NCI-H460 (cell line): ENCODE results near the gene TOM1L2. TPM values are rescaled to one million over a fixed set of nuclear protein-coding genes. Genes with fewer than 3 reads are reported as not detected.
"Not testable (repeated sequence)": the region's sequence is repeated elsewhere in the genome, so short reads cannot be mapped to it uniquely, and the experiment has no call there.

Experiments
- DNase-seq: peaks from one replicate; pipeline ENCODE4 v3.0.0-alpha.2; 2016; ENCODE audit warnings: low read depth; ENCODE audit errors: extremely low read depth
- total RNA-seq: library from RNA; depleted of rRNA; stranded (reverse); fragments of >200 nt; shearing (Covaris generic); gene quantifications from 2 replicates; pipeline ENCODE4 v1.2.3, GENCODE V29; 2014

The TOM1L2 gene
- total RNA-seq, 1 experiment from 2014 or later: 9.7 TPM

- not testable (repeated sequence) for DNase-seq
Observed at GRCh38 chr17:17995887-17996286, 23.7 kb upstream of the TOM1L2 start.

DNA sequence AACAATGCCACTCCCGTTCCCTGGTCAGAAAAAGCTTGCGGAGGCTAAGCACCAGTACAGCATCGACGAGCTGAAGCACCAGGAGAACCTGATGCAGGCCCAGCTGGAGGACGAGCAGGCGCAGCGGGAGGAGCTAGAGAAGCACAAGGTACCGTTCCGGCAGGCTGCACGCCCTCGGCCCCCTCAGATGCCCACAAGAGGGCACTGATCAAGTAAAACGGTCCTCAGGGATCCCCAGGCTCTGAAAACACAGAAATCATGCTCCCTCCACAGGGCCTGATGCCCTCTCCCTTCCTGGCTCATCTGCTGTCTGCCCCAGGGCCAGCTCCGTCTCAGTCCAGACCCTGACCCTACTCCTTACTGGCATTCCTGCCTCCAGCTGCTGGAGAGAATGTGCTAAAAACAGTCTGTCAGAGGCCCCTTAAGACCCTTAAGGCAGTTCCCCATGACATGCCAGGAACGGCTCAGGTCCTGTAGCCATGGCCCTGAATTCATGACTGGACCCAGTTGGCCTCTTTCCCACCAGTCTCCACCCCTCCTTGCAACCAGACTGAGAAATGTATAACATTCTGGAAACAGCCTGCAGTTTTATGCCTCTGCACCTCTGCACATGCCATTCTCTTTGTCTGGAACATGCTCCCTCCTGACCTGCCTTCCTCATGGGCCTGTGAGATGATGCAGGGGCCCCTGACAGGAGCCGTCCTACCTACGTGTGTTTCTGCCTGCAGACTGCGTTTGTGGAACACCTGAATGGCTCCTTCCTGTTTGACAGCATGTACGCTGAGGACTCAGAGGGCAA, 22.3 kb upstream of the TOM1L2 start:
- DNase-seq: no peak

GRCh38 chr17:17993852-17994251, 21.7 kb upstream of the TOM1L2 start:
- DNase-seq: no peak

- DNase-seq: no peak
Observed at GRCh38 chr17:17993366-17993765, 21.2 kb upstream of the TOM1L2 start.

- no peak for DNase-seq
Observed at GRCh38 chr17:17990282-17990681, 18.1 kb upstream of the TOM1L2 start.

DNA sequence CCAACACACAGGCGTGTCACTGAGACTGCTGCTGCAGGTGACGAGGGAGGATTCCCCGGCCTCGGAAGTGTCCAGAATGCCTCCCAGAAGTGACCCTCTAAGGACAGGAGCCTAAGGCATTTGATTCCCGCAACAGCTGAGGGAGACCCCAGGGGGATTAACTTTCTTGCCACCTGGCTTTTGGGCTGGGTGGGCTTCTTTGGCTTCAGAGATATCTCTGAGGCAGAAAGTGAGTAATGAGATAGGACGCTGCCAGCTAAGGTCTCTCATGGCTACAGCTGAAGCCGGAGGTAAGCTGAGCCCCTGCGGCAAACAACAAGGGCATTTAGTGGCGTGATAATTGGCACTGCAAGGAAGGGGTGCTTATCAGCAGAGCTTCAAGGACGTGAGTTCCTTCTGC, 17.4 kb upstream of the TOM1L2 start:
- DNase-seq: no peak

DNA sequence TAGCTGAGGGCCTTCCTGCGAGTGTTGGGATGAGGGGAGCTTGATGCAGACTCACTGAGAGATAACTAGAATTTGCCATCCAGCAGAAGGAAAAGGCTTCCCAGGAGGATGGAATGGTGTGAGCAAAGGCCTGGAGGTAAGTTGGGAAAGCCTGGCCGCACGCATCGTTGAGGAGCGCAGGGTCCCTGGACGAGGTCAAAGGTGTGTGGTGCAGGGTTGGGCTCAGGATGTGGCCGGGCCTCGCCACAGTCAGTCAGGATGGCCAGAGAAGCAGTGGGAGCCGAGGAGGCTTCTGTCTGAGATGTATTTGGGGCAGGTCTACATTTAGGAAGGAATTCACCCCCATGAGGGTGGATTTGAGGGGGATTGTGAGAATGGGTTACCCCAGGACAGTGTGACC, 16.9 kb upstream of the TOM1L2 start:
- no peak for DNase-seq

DNA sequence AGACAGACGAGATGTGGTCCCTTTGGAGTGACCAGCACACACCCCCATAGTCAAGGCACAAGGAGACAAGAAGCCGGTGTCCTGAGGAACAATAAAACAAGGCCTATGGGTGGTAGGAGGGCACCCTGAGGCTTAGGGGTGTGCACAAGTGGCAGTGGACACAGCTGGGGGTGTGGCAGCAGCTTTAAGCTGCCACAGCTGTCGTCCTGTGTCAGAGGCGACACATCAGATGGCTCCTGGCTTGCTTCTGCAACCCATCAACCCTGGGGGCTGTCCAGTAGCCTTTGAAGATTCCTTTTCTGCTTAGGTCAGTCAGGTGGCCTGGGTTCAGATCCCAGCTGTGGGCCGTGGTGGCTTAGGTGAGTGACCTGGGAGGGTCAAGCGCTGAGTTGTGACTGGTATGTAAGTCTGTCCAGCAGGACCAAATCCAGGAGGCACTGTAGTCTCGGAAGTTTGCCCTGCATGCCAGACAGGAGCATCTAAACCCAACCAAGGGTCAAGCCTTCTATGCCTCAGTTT, 16.3 kb upstream of the TOM1L2 start:
- DNase-seq: no peak

- DNase-seq: no peak
Observed at GRCh38 chr17:17987901-17988300, 15.7 kb upstream of the TOM1L2 start.

DNA sequence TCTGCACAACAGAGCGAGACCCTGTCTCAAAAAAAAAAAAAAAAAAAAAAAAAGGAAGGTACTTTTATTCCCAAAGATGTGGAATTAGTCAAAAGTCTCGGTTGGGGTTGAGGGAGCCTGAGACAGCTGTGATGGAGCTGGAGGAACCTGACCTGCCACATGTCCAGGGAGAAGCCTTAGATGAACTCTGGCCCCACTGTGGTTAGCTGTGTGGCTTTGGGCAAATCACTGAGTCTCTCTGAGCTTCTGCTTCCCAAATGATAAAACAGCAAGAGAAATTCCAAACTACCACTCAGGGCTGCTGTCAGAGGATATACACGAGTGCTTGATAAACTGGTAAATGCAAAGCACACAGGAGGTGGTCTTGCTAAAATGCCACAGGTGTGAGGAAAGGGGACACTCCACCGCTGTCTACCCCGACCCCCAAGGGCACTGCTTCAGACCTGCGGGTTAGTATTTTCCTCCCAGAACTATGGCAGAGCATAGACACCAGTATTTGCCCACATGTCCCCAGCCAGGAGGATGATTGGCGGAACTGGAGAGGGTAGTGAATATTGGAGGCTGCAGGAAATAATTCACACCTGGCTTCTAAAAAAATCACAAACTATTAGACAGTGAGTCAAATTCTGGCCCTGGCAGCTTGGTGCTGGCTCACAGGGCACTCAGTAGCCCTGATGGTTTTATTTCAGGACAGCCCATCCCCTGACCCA, 15.1 kb upstream of the TOM1L2 start:
- no peak for DNase-seq

GRCh38 chr17:17985555-17985954, 13.4 kb upstream of the TOM1L2 start:
- DNase-seq: no peak

- DNase-seq: no peak
Observed at GRCh38 chr17:17985153-17985552, 13.0 kb upstream of the TOM1L2 start.

DNA sequence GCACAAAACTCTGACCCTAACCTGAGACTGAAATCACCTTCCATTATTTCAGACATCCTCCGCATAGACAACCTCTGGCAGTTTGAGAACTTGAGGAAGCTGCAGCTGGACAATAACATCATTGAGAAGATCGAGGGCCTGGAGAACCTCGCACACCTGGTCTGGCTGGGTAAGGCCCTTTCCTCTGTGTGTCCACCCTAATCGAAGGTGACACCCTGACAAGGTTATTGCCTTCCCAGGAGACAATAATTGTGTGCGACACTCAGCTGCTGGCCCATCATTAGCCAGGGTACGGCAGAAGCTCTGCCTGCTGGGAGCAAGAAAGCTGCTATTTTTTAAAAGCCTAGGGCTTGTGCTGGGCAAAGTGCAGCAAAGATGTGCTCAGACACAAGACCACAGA, 11.6 kb upstream of the TOM1L2 start:
- no peak for DNase-seq

GRCh38 chr17:17983376-17983775, 11.2 kb upstream of the TOM1L2 start:
- DNase-seq: no peak

- DNase-seq: no peak
Observed at GRCh38 chr17:17982801-17983200, 10.6 kb upstream of the TOM1L2 start.

- no peak for DNase-seq
Observed at GRCh38 chr17:17981330-17981729, 9.1 kb upstream of the TOM1L2 start.

GRCh38 chr17:17979778-17980177, 7.6 kb upstream of the TOM1L2 start:
- DNase-seq: no peak

DNA sequence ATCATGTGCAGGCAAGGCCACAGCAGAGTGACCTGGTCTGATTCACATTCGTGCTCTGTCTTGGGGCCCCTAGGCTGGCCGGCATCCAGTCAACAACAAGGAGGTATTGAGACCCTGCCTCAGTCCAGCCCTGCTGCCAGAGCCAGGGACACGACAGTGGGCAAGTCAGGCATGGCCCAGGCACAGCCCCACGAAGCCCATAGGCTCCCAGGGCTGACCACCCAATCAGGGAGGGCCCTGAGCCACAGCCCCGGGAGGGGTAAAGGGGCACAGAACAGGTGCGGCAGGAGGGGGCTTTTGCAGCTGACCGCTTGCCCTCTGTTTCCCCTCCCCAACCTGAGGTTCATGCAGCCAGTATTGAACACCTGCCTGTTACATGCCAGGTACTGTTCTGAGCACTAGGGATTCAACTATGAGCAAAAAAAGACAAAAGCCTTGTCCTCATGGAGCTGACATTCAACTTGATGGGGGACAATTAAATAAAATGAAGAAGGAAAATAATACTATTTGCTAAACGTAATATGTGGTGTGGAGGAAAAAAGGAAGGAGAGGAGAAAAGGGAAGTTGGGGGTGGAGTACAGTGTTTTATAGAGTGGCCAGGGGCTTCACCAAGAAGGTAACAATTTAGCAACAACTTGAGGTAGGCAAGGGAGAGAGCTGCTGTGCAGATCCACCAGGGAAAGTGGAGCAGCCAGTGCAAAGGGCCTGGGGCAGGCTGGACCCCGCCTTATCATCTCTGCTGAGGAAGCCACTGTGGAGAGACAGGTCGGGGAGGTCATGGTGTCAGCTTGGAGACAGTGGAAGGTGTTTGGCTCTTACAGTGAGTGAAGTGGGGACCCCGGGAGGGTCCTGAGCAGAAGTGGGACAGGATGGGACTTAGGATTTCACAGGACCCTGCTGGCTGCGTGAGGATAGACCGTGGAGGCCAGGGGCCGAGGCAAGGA, 6.6 kb upstream of the TOM1L2 start:
- DNase-seq: no peak

- DNase-seq: no peak
Observed at GRCh38 chr17:17976931-17977570, 4.9 kb upstream of the TOM1L2 start.

DNA sequence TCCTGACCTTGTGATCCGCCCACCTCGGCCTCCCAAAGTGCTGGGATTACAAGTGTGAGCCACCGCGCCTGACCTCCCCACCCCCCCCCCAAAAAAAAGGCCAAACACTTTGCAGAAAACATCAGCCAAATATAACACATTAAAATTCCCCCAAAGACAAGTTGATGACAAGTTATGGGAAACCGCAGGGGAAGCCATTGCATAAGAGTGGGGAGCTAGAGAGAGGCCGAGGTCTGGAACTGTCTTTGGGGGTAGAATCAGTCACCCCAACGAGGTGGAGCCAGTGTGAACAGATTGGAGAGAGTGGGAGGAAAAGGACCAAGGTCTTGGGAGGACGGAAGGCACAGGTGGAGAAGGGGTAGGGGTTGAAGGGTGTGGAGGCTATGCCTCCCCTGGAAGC, 3.2 kb upstream of the TOM1L2 start:
- DNase-seq: no peak

DNA sequence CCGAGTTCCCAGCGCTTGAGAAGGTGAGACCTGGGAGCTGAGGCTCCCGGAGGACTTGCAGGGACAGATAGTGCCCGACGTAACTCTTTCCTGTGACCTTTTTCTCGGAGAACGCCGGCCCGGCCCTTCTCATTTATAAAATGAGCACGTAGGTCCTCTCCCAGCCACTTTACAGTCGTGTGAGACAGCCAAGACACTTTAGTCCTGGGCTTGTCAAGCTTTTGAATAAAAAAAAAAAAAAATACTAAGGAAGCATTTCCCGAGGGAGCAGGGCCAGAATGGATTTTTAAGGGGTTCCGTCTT, 703 bp upstream of the TOM1L2 start:
- DNase-seq: no peak
